Stimulated activated CD4-positive, alpha-beta T cell treated with anti-CD3 and anti-CD28 coated beads, Interleukin-1b, Interleukin-23, amount 100 ng/mL, for 4 hours (primary cell): Measurements from ENCODE around the gene FBXL12.
"Not testable (repeated sequence)": the region's sequence is repeated elsewhere in the genome, so short reads cannot be mapped to it uniquely, and the experiment has no call there.

ENCODE experiments used
- DNase-seq, 2 donors: peaks; one replicate each; pipeline ENCODE4 v3.0.0-alpha.2; 2020; ENCODE audit warnings: low read depth in 2 of 2

FBXL12 gene

GRCh38 chr19:9792206-9793070, 26.4 kb downstream of the FBXL12 start:
- DNase-seq: peak; percentile 90 to 97

- DNase-seq: peak; percentile 92 to 99
Measured at GRCh38 chr19:9791552-9792205, 27.2 kb downstream of the FBXL12 start.

- not testable (repeated sequence) for DNase-seq
Measured at GRCh38 chr19:9791073-9791367, 27.9 kb downstream of the FBXL12 start.

GRCh38 chr19:9789579-9789978, 29.3 kb downstream of the FBXL12 start:
- not testable (repeated sequence) for DNase-seq

- no peak for DNase-seq
Measured at GRCh38 chr19:9789066-9789465, 29.8 kb downstream of the FBXL12 start.

GRCh38 chr19:9788604-9789003, 30.3 kb downstream of the FBXL12 start:
- not testable (repeated sequence) for DNase-seq

GRCh38 chr19:9786819-9787218, 32.1 kb downstream of the FBXL12 start:
- no peak for DNase-seq

- DNase-seq: no peak
Measured at GRCh38 chr19:9786342-9786741, 32.5 kb downstream of the FBXL12 start.

- DNase-seq: peak; percentile 96 to 99
Measured at GRCh38 chr19:9785367-9786331, 33.2 kb downstream of the FBXL12 start.

GRCh38 chr19:9784163-9784496, 34.7 kb downstream of the FBXL12 start:
- DNase-seq: not testable (repeated sequence)

- DNase-seq: no peak
Measured at GRCh38 chr19:9782338-9782737, 36.5 kb downstream of the FBXL12 start.

GRCh38 chr19:9768175-9769112, 50.4 kb downstream of the FBXL12 start, which contains the start of gene ZNF846:
Gene ZNF846 (minus strand): TSS chr19:9768738. CDS start chr19:9764950, 3,788 bp downstream.
- peak; percentile 87 to 88 for DNase-seq
